Ovary (tissue), 9 donors: ENCODE data around the gene PSMD1. TPM values are rescaled to one million over a fixed set of nuclear protein-coding genes. Genes with fewer than 3 reads are reported as not detected.
A peak's percentile ranks its signal among the peaks of the same experiment; 100 is the strongest.

Experiments
- DNase-seq, 5 donors: peaks; one replicate each; pipeline ENCODE4 v3.0.0-alpha.2; 2019 to 2020
- H3K27ac ChIP-seq, 2 donors: fragments of 200-600 bp; one replicate each; pipeline versions ENCODE4 v1.5.1 to v1.8.0; 2019 to 2022
- H3K27me3 ChIP-seq: fragments of 200-600 bp; one replicate; pipeline ENCODE4 v1.8.0; 2022
- H3K36me3 ChIP-seq: fragments of 200-600 bp; sonication (generic); one replicate; pipeline ENCODE4 v1.5.1; 2019
- H3K4me1 ChIP-seq: one replicate; pipeline ENCODE4 v1.8.1; 2013; ENCODE audit warnings: mild to moderate bottlenecking, moderate library complexity; ENCODE audit not compliant: insufficient read depth
- H3K4me3 ChIP-seq: fragments of 200-600 bp; sonication (generic); one replicate; pipeline ENCODE4 v1.5.1; 2017
- H3K9me3 ChIP-seq, 2 donors: fragments of 200-600 bp in 1 of 2; sonication (generic) in 1 of 2; one replicate each; pipeline versions ENCODE4 v1.5.1 to v1.8.1; 2013 to 2019; ENCODE audit warnings: mild to moderate bottlenecking in 1 of 2, moderate library complexity in 1 of 2
- CTCF ChIP-seq, 3 donors: fragments of 450-650 bp in 2 of 3; fragments of 200-600 bp in 1 of 3; IDR thresholded peaks; one replicate each; pipeline versions ENCODE4 v1.5.1 to v1.8.0; 2016 to 2022; ENCODE audit warnings: antibody characterized with exemption in 3 of 3, mild to moderate bottlenecking in 1 of 3
- EP300 ChIP-seq: sonication (generic); formaldehyde crosslinking; IDR thresholded peaks from one replicate; pipeline ENCODE4 v1.6.1; 2017; ENCODE audit warnings: antibody characterized with exemption
- POLR2A ChIP-seq: fragments of 450-650 bp; IDR thresholded peaks from one replicate; pipeline ENCODE4 v1.6.1; 2017; ENCODE audit warnings: antibody characterized with exemption, mild to moderate bottlenecking, moderate library complexity
- WGBS, 3 donors: extraction: QIAGEN DNeasy Blood & Tissue Kit in 1 of 3; methylation state at CpG; one replicate each; pipeline versions ENCODE4 v1.1.5 to v1.1.7; 2013 to 2017; 5-methylcytosine and 5-hydroxymethylcytosine counted together
- intact Hi-C, 4 donors: fragments of 100-400 bp; cut with DNase I; formaldehyde crosslinking; loops; one replicate each; pipeline versions ENCODE4 v1.11.0 to v1.15.1; 2022 to 2023
- polyA plus RNA-seq, 2 donors: library from polyadenylated mRNA; stranded (reverse); fragments of 200-250 nt in 1 of 2; fragments of 350-450 nt in 1 of 2; fragmentation: Illumina TruSeq in 1 of 2; extraction: RNeasy Lipid Tissue Mini Kit (QIAGEN cat#74804) in 1 of 2; gene quantifications; one replicate each; pipeline ENCODE4 v1.2.3, GENCODE V29; 2013 to 2014
- total RNA-seq, 7 donors: library from RNA; depleted of rRNA in 2 of 7; stranded (reverse); fragments of >200 nt in 2 of 7; fragmentation: NEBNext Ultra II Directional in 3 of 7; extraction: Animal tissue kit (Norgen Biotek cat#: 25700) in 3 of 7; gene quantifications; one replicate each; pipeline versions ENCODE4 v1.1.0 to v1.2.4, GENCODE V29; 2016 to 2023
- donor health status: DM: no; HTN: no; CAD: no; lungs with moderate emphysema.
- donor health status: DM: no; HTN: no; CAD: no.
- donor health status: Bipolar disorder and iron deficiency.
- donor health status: DM: yes; HTN: yes; CAD: no.
- donor health status: DM: no; HTN: no; CAD: no.
- donor health status: DM: yes; HTN: yes; CAD: no.

The PSMD1 gene
- total and polyA plus RNA-seq, 9 donors = 19.0 to 73.2 (median 57.8) TPM

- 40 to 54% (median 53%) methylated on average over 4 of the region's 4 CpGs for whole genome bisulfite sequencing, 3 donors
- no peaks in the 10 kb centered on the region for H3K36me3 ChIP-seq
- H3K9me3 ChIP-seq = no peaks in the 10 kb centered on the region
- no peak overlapping the region for H3K4me3 ChIP-seq
- peaks cover 2% of the 10 kb centered on the region for H3K4me1 ChIP-seq
- H3K27ac ChIP-seq = no peak overlapping the region
- no peaks in the 10 kb centered on the region for H3K27me3 ChIP-seq
- peak in 1 of 5 donors; percentile 11 for DNase-seq
- TF ChIP-seq EP300 (no peak), POLR2A (no peak), CTCF (IDR thresholded peaks at IDR 0.05) (no peak)
- intact Hi-C loops = no loop called here
These were observed 129.2 kb downstream of the PSMD1 start for GRCh38 chr2:231185886-231186285.

- no peak for DNase-seq
- no peak overlapping the region for H3K27ac ChIP-seq
- WGBS, 3 donors = 82 to 97% (median 87%) methylated on average over 7 of the region's 7 CpGs
- H3K9me3 ChIP-seq = no peaks in the 10 kb centered on the region
- no peaks in the 10 kb centered on the region for H3K27me3 ChIP-seq
- peaks cover 2% of the 10 kb centered on the region for H3K4me1 ChIP-seq
- no peaks in the 10 kb centered on the region for H3K36me3 ChIP-seq
- no peak overlapping the region for H3K4me3 ChIP-seq
- intact Hi-C loops = no loop called here
- TF ChIP-seq POLR2A (no peak), CTCF (IDR thresholded peaks at IDR 0.05) (no peak), EP300 (no peak)
These were observed 129.7 kb downstream of the PSMD1 start for GRCh38 chr2:231186325-231186724.

GRCh38 chr2:231187736-231188505, 131.3 kb downstream of the PSMD1 start:
- peak; percentile 46 to 69 (median 64) for DNase-seq
- intact Hi-C loops = no loop called here
- Histone ChIP-seq H3K27ac (peak overlapping the region in 1 of 2 donors; percentile 10), H3K4me3 (no peak overlapping the region), H3K9me3 (no peaks in the 10 kb centered on the region), H3K27me3 (no peaks in the 10 kb centered on the region), H3K36me3 (no peaks in the 10 kb centered on the region), H3K4me1 (peaks cover 8% of the 10 kb centered on the region)
- WGBS, 3 donors = 36 to 61% (median 56%) methylated on average over 18 of the region's 18 CpGs
- TF ChIP-seq EP300 (peak; percentile 42), POLR2A (no peak)

GRCh38 chr2:231188506-231189170, 132.0 kb downstream of the PSMD1 start:
- DNase-seq = no peak
- no peak overlapping the region for H3K4me3 ChIP-seq
- no peaks in the 10 kb centered on the region for H3K36me3 ChIP-seq
- H3K4me1 ChIP-seq = peaks cover 8% of the 10 kb centered on the region
- intact Hi-C loops = no loop called here
- H3K27ac ChIP-seq = peak overlapping the region in 1 of 2 donors; percentile 88
- H3K9me3 ChIP-seq = no peaks in the 10 kb centered on the region
- TF ChIP-seq CTCF (IDR thresholded peaks at IDR 0.05) (no peak), EP300 (no peak), POLR2A (no peak)
- 95 to 98% (median 95%) methylated on average over 6 of the region's 6 CpGs for WGBS, 3 donors
- no peaks in the 10 kb centered on the region for H3K27me3 ChIP-seq

- Histone ChIP-seq H3K4me3 (no peak overlapping the region), H3K36me3 (no peaks in the 10 kb centered on the region), H3K4me1 (peaks cover 8% of the 10 kb centered on the region), H3K27ac (peak overlapping the region in 1 of 2 donors; percentile 88), H3K27me3 (no peaks in the 10 kb centered on the region), H3K9me3 (no peaks in the 10 kb centered on the region)
- TF ChIP-seq EP300 = no peak
- no peak for TF ChIP-seq CTCF (IDR thresholded peaks at IDR 0.05)
- no peak for TF ChIP-seq POLR2A
- DNase-seq = peak in 2 of 5 donors; percentile 32 to 48
- 95 to 98% (median 98%) methylated on average over 8 of the region's 8 CpGs for WGBS, 3 donors
- intact Hi-C loops = no loop called here
These were observed 132.5 kb downstream of the PSMD1 start for GRCh38 chr2:231189171-231189530.
